ENCODE data around the gene KIF6.

KIF6 gene

DNA sequence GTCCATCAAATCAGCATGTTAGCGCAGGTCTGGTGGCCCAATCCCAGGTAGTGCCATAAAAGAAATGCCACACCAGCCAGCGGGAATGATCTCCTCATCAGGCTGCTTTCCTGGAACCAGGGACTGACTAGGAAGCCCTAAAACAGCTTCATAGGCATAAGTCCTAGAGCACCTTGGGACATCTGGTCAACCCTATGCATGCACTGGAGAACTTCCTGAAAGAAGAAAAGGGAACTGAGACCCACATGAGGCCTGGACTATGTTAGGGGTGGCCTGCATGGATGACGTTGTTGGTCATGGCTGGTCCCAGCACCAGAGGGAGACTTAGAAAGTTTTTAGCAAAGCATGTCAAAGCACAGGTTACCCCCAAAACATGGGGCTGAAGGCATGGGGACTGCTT, 395.2 kb downstream of the KIF6 start:
- Histone ChIP-seq H3K27ac (ENCODE audit: low read depth, low read length) (no peak overlapping the region), H3K9ac (ENCODE audit: low read length) (no peak overlapping the region), H3K27me3 (ENCODE audit: low read length) (0 out of 2 replicates have a peak, but pooled peaks cover 2% of the 10 kb centered on the region), H3F3A (ENCODE audit: insufficient read depth) (no peaks in the 10 kb centered on the region), H3K9me3 (ENCODE audit: insufficient read depth, low read length) (no peaks in the 10 kb centered on the region), H3K4me2 (ENCODE audit: low read depth, low read length, poor library complexity, severe bottlenecking) (no peak overlapping the region), H3K79me2 (ENCODE audit: insufficient read depth, low read length) (no peaks in the 10 kb centered on the region), H3K9me2 (replicated peaks; ENCODE audit: insufficient read depth, low read length) (no peaks in the 10 kb centered on the region), H3K4me3 (ENCODE audit: insufficient read depth, low read length, poor library complexity, severe bottlenecking) (no peak overlapping the region), H3K36me3 (ENCODE audit: low read length) (no peaks in the 10 kb centered on the region), H2AFZ (ENCODE audit: low read depth, low read length, severe bottlenecking) (no peak overlapping the region), H4K20me1 (ENCODE audit: low read depth, low read length) (no peaks in the 10 kb centered on the region)
- TF ChIP-seq, protein P1, sequence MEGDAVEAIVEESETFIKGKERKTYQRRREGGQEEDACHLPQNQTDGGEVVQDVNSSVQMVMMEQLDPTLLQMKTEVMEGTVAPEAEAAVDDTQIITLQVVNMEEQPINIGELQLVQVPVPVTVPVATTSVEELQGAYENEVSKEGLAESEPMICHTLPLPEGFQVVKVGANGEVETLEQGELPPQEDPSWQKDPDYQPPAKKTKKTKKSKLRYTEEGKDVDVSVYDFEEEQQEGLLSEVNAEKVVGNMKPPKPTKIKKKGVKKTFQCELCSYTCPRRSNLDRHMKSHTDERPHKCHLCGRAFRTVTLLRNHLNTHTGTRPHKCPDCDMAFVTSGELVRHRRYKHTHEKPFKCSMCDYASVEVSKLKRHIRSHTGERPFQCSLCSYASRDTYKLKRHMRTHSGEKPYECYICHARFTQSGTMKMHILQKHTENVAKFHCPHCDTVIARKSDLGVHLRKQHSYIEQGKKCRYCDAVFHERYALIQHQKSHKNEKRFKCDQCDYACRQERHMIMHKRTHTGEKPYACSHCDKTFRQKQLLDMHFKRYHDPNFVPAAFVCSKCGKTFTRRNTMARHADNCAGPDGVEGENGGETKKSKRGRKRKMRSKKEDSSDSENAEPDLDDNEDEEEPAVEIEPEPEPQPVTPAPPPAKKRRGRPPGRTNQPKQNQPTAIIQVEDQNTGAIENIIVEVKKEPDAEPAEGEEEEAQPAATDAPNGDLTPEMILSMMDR (IDR thresholded peaks at IDR 0.05; ENCODE audit: insufficient read depth, low read length, poor library complexity, severe bottlenecking): no peak

- H3K36me3 ChIP-seq (ENCODE audit: low read length): no peaks in the 10 kb centered on the region
- 0 out of 2 replicates have a peak, but pooled peaks cover 2% of the 10 kb centered on the region for H3K27me3 ChIP-seq (ENCODE audit: low read length)
- H3K9ac ChIP-seq (ENCODE audit: low read length): no peak overlapping the region
- TF ChIP-seq EZH2phosphoT487 (conservative IDR thresholded peaks at IDR 0.05; ENCODE audit: low read length): no peak
- TF ChIP-seq, protein P1 (IDR thresholded peaks at IDR 0.05; ENCODE audit: insufficient read depth, low read length, poor library complexity, severe bottlenecking): no peak
- H4K20me1 ChIP-seq (ENCODE audit: low read depth, low read length): no peaks in the 10 kb centered on the region
- no peaks in the 10 kb centered on the region for H3K79me2 ChIP-seq (ENCODE audit: insufficient read depth, low read length)
- H3F3A ChIP-seq (ENCODE audit: insufficient read depth): no peaks in the 10 kb centered on the region
- H3K27ac ChIP-seq (ENCODE audit: low read depth, low read length): no peak overlapping the region
- no peak overlapping the region for H2AFZ ChIP-seq (ENCODE audit: low read depth, low read length, severe bottlenecking)
- H3K4me3 ChIP-seq (ENCODE audit: insufficient read depth, low read length, poor library complexity, severe bottlenecking): no peak overlapping the region
- no peak overlapping the region for H3K4me2 ChIP-seq (ENCODE audit: low read depth, low read length, poor library complexity, severe bottlenecking)
- no peaks in the 10 kb centered on the region for H3K9me2 ChIP-seq (replicated peaks; ENCODE audit: insufficient read depth, low read length)
- H3K9me3 ChIP-seq (ENCODE audit: insufficient read depth, low read length): no peaks in the 10 kb centered on the region
These were observed 397.1 kb downstream of the KIF6 start for GRCh38 chr6:39328066-39328465.

DNA sequence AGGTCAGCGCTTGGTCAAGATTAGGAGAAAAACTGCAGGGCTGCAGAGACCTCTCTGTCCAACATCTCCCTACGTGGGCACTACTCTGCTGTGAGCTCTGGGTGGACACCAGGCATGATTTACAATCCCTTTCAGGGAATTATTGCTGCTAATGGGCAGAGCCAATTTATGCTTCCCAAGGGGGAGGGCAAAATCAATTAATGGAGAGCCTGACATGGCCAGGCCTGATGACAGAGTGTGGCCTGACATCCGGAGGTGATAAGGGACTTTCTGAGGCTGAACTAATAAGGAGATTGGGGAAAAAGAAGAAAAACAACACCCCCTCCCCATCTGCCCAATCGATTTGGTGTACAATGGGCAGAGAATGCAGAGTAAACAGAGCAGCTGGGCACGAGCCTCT, 397.7 kb downstream of the KIF6 start:
- Histone ChIP-seq H3K9ac (ENCODE audit: low read length) (no peak overlapping the region), H4K20me1 (ENCODE audit: low read depth, low read length) (no peaks in the 10 kb centered on the region), H3K27ac (ENCODE audit: low read depth, low read length) (no peak overlapping the region), H3K9me3 (ENCODE audit: insufficient read depth, low read length) (no peaks in the 10 kb centered on the region), H3K27me3 (ENCODE audit: low read length) (0 out of 2 replicates have a peak, but pooled peaks cover 2% of the 10 kb centered on the region), H3F3A (ENCODE audit: insufficient read depth) (no peaks in the 10 kb centered on the region), H3K36me3 (ENCODE audit: low read length) (no peaks in the 10 kb centered on the region), H2AFZ (ENCODE audit: low read depth, low read length, severe bottlenecking) (no peak overlapping the region), H3K4me2 (ENCODE audit: low read depth, low read length, poor library complexity, severe bottlenecking) (no peak overlapping the region), H3K79me2 (ENCODE audit: insufficient read depth, low read length) (no peaks in the 10 kb centered on the region), H3K4me3 (ENCODE audit: insufficient read depth, low read length, poor library complexity, severe bottlenecking) (no peak overlapping the region), H3K9me2 (replicated peaks; ENCODE audit: insufficient read depth, low read length) (no peaks in the 10 kb centered on the region)
- TF ChIP-seq, protein P1 (IDR thresholded peaks at IDR 0.05; ENCODE audit: insufficient read depth, low read length, poor library complexity, severe bottlenecking): no peak
- no peak for TF ChIP-seq EZH2phosphoT487 (conservative IDR thresholded peaks at IDR 0.05; ENCODE audit: low read length)
